ENCODE data around the gene PGM1.

Gene PGM1

DNA sequence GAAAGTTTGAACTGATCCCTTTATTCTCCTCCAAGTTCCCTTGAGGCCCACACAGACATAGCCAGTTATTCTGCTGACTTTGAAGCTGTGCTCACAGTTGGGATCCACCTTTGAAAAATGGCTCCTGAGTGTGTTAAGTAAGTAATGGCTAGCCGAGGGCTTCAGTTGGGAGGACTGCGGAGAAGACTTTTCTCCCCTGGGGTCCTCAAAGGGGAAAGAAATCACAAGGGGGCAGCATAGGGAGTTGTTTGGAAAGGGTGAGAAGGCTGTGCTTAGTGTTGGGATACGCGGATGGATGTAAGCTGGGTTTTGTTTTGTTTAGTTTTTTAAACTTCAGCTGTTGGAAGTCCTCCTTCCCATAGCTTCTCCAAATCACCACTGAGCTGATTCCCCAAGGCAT, 8.3 kb downstream of the PGM1 start:
- DNase-seq: no peak

DNA sequence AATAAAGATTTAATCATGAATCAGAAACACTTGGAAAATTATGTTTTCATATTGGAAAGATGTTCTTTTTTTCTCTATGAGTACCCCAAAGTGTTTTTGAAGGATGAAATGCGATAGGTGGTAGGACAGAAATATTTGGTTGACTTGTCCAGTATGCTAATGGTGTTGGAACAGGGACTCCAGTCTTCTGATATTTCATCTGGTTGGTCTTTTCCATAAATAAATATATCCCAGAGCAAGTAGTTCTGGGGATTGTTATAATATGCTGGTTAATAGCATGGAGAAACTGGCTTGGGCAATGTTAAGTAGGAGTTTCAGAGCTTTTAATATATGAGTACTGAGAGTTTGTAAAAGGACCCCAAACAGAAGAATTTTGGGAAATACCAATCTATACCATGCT, 8.7 kb downstream of the PGM1 start:
- no peak for DNase-seq

- DNase-seq: no peak
Observed at GRCh38 chr1:63602629-63603028, 9.4 kb downstream of the PGM1 start.

DNA sequence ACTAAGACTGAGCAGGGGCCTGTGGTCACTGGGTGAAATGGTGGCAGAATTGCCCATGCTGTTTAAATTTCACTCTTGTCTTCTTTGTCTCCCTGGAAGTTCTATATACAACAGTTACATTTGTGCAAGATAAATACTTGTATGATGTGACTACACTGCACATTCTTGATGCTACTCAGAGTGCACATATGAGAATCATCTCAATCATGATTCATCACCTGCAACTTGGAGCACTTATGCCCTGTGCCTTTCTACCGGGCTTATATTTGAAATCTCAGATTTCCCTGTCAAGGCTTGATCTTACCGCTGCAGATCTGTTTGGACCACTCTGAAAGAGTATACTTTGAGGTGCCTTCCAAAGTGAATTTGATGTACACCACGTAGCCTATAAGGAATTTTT, 10.6 kb downstream of the PGM1 start:
- no peak for DNase-seq

DNA sequence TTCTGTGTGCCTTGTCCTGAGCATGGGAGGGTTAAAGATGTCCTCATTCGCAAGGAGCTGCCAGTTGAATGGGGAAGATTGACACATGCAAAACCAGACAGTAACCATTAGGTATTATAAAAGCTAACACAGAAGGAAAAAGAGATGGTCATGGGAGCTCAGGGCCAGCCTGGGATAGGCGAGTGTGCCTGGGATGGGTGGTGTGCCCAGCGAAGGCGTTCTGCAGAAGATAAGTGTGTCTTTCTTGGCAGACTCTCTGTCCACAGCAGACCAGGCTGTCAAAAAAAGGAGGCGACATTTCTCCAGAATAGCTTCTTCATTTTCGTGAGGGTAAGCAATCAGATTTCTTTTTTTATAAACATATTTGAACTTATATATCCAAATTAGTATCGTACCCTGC, 14.1 kb downstream of the PGM1 start:
- DNase-seq: no peak

DNA sequence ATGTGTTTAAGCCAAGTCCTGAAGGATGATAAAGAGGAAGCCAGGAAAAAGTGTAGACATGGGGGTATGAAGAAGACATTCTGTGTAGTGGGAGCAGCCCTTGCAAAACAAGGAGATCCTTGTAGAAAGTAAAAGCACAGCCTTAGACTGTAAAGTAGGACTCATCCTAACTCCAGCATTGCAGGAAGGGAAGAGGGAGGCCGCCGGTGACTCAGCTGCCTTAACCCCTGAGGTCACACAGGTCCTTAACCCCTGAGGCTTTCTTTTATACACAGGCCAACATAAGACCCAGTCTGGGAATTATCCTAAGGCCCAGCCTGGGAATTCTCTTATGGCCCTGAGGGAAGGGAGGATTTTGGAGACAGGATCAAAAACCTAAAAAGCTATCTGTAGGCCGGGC, 18.0 kb downstream of the PGM1 start:
- no peak for DNase-seq

- DNase-seq: no peak
Observed at GRCh38 chr1:63612564-63612963, 19.4 kb downstream of the PGM1 start.

DNA sequence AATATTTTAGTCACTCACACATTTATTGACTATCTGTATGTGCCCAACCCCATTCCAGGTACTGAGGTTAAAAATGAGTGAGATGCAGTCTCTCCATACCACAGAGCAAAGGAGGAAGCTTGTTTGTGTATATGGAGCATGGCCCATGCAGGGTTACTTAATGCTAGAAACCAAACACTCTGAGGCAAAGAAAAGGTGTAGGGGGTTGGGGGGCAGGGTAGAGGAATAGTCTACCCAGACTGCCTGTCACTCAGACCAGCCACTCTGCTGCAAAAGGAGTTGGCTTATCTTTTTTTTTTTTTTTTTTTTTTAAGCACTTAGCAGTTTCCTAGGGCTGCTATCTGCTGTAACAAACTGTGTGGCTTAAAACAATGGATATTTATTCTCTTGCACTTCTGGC, 19.8 kb downstream of the PGM1 start:
- no peak for DNase-seq

DNA sequence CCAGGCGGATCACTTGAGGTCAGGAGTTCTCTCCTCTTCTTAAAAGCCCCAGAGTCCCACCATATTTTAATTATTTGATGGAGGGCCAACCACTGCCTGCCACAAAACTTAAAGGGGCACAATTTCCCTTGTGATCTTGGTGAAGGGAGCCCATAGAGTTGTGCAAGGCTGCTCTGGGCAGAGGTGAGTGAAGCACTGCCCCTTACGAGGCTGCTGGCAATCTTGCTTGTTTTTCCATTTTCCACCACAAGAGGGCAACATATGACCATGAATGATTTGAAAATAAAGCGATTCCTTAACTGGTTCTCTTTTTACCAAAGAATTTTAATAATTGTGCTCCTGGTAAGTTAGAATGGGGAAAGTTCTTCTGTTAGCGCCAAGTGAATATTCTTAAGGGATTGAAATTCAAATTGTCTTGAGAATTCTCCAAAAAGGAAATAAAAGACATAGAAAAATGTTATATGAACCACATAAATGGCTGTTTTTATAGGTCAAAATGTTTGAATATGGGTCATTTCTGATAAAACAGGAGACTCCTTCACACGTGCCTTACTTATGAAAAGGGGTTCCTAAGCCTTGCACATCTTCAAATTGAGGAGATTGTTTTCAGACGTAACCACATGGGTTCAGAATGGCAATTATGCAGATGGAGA, 22.7 kb downstream of the PGM1 start:
- DNase-seq: peak; percentile 28

DNA sequence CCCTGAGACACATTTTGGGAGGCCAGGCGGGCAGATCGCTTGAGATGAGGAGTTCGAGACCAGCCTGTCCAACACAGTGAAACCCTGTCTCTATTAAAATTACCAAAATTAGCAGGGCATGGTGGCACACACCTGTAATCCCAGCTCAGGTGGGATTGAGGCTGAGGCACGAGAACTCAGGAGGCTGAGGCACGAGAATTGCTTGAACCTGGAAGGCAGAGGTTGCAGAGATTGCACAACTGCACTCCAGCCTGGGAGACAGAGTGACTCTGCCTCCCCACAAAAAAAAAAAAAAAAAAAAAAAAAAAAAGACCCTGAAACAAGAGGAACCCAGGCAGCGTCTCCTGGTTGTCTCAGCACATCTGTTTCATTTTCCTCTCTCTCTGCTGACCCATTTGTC, 24.2 kb downstream of the PGM1 start:
- peak; percentile 66 for DNase-seq

DNA sequence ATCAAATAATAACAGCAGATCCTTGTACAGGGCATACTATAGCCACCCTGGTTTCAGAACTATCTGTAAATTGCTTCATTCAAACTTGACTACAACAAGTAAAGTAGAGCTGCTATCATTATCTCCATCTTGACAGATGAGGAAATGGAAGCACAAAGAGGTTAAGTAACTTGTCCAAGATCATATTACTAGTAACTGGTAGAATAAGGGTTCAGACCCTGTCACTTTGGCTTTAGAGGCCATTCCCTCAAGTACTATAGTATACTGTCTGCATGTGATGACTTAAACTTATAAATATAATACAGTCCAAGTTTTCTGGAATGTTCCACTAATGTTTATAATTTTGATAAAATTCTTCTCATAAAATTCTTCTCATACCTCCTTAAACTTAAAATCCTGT, 24.8 kb downstream of the PGM1 start:
- DNase-seq: no peak

GRCh38 chr1:63619558-63619957, 26.3 kb downstream of the PGM1 start:
- no peak for DNase-seq

DNA sequence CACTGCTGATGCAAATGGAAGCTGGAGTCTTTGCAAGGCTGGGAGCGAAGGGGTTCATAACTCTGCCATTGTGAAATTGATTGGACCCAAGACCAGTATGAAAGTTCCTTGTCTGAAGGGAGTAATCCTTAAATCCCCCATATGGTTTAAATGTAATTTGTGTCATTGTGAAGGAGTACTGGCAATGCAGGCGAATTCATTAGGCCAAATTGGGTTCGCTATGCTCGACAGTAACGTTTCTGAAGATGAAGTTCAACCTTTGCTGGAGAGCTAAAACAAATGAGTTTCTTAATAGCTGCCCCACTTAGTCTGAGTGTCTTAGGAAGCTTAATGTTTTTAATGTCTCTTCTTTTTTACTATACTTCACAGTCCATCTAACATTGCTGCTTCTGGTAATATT, 27.5 kb downstream of the PGM1 start:
- DNase-seq: no peak

GRCh38 chr1:63621075-63621474, 27.9 kb downstream of the PGM1 start:
- no peak for DNase-seq

DNA sequence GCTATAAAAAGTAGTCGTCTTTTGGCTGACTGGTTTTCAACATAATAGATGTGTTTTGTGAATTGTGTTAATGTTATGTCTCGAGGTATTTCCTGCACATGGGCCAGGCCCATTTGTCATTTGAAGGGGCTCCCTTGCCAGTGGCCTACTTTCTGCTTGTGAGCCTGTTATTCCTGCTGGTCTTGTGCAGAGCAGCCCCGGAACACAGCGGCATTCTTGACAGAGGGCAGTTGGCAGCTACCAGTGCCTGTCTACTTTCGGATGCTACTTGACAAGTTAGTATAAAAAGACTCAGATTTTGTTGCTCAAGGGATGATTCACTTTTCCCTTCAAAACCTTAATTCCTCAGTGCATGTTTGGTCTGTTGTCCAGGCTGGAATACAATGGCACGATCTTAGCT, 28.5 kb downstream of the PGM1 start:
- no peak for DNase-seq

GRCh38 chr1:63622849-63623566, 29.8 kb downstream of the PGM1 start:
- peak; percentile 36 for DNase-seq

DNA sequence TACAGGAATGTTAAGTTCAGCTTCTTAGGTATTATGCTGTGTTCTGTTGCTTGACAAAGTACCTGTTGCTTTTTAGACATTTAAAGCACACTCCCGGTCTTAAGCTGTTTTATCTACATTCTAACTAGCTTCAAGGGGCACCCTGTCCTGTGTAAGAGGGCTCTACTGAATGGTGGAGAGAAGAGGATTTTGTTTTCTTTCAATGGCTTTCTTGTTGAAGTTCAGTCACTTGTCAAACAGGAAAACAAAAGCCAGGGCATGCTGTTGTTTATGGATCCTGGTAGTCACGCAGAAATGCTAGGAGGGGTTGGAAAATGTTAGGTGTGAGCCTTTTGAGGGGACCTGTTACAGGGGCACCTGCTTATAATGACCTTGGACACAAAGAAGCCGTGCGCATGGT, 30.7 kb downstream of the PGM1 start:
- DNase-seq: no peak

DNA sequence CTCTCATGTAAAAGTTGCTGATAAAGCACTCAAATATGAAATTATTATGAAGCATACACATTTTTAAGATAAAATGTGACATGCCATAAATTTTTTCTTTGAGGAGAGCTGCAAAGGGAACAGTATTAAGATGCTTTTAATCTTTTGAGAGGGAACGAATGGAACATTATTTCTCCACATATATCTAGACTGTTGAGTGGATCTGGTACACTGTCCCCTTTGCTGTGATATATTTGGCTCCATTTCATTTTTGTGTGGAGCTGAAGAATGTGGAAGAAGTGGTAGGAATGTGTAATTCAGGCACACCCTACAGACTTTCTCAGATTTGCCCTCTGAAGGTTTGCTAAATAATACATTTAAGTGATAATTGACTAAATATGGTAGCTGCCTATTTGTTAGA, 31.7 kb downstream of the PGM1 start:
- no peak for DNase-seq

DNA sequence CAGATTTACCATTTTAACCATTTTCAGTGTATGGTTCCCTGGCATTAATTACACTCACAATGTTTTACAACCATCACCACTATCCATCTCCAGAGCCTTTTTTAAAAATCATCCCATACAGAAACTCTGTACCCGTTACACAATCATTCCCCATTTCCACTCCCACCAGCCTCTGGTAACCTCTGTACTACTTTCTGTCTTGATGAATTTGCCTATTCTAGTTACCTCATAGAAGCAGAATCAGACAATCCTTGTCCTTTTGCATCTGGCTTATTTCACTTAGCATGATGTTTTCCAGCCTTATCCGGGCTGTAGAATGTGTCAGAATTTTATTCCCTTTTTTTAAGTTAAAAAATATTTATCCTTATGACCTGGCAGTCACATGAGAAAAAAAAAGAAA, 33.0 kb downstream of the PGM1 start:
- no peak for DNase-seq

- peak; percentile 32 for DNase-seq
Observed at GRCh38 chr1:63628607-63629006, 35.4 kb downstream of the PGM1 start.

DNA sequence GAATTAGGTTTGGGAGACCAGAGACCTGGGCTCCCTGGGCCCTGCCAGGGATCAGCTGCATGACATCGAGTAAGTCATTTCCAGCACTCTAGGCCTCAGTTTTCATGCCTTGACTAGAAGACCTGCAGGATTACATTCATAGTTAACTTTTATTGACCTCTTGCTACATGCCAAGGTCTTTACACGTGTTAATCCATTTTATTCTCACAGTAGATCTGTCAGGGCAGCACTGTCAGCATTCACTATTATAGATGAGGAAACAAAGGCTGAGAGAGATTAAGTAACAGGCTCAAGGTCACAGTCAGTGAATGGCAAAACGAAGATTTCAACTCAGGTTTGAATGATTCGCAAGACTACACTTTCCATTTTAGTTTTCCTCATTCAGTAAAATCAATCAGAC, 37.0 kb downstream of the PGM1 start:
- no peak for DNase-seq

DNA sequence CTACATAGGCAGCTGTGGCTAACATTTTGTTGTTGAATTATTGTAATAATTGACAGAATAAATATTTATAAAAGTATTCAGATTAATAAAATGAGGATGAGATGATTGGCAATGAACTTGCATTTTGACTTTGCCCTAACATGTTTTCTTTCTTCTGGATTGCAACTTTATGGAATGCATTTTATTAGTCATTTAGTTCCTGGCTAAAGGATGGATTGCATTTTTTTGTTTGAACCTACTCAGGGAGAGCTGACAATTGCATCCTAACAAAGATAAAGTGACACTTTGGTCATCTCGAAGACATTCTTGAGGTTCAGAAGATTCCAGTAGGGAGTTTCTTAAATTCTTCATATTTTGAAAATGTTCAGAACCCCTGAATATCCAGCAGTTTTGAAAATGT, 37.5 kb downstream of the PGM1 start:
- no peak for DNase-seq

DNA sequence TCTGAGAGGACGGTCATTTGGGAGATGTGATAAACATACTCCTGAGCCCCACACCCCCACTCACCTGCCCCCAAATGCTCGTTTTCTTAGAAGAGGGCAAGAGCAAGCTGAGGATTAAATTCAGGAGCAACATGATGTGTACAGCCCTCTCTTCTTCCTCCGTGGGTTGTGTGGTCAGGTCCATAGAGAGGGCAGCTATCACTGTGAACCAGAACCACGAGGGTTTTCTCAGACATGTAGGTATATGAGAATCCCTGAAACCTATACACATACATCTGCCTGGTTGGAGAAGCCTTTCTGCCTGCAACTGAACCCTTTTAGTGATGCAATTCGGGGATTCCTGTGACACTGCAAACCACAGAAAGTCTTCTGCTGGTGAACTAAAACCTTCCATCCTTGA, 38.9 kb downstream of the PGM1 start:
- DNase-seq: no peak

DNA sequence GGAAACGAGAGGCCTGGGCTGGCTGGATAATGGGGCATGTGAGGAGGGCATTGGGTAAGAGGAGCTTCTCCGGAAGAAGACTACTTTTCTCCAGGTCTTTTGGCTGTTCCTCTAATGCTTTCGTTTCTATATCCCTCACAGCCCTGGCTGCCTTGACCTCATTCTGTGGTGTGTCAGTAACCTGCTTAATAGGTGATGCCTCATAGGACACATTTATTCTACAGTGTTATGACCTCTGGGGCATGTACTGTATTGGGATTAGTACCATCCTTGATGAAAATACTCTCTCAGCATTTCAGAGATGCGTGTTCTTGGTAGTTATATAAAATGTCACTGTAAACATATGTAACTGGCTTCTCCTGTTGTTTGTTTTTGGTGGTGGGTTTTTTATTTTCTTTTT, 40.1 kb downstream of the PGM1 start:
- no peak for DNase-seq

DNA sequence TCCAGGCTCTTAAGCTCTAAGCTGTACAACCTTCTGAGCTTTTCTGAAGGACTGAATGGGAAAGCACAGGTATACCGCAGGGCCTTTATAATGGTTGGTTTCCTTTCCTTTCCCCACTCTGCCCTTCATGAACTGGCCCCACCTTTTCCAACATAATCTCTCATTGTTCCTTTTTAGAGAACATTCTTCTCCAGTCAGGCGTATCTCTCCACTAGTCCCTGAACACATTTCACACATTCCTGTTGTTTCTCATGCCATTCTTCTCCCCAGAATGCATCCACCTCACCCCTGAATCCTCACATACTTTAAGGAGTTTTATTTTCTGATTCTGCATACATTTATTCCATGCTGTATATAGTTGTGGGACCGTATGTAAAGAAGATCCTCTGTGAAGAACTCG, 41.3 kb downstream of the PGM1 start:
- no peak for DNase-seq
